Upper lobe of left lung (tissue), 4 donors: ENCODE data around the gene RGS17.

Experiments
- CTCF ChIP-seq, 6 experiments: fragments of 450-650 bp in 4 of 6; fragments of 200-600 bp in 2 of 6; sonication (generic) in 2 of 6; IDR thresholded peaks; one replicate each; pipeline ENCODE4 v1.5.1; 2016 to 2019; ENCODE audit warnings: antibody characterized with exemption in 6 of 6
- POLR2A ChIP-seq, 4 donors: fragments of 450-650 bp; IDR thresholded peaks; one replicate each; pipeline ENCODE4 v1.5.1; 2016 to 2017; ENCODE audit warnings: antibody characterized with exemption in 4 of 4, mild to moderate bottlenecking in 2 of 4

DNA sequence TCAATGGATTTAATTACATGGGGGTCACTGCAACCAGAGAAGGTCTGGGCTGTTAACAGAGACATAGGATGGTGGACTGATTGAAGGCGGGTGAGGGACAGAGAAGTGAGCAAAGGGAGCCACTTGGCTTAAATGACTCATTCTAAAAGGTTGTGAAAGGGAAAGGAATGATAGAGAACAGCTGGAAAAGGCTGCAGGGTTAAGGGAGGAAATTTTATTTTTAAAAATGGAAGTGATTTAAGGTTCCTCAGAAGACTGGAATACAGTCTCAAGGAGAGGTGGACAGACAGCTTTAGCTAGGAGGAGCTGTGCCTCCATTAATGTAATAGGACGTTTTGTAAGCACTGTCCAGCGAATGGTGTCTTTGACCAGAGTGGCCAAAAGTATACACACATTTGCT lies 46.7 kb downstream of the RGS17 start:
- no peak for TF ChIP-seq CTCF (IDR thresholded peaks at IDR 0.05)
- no peak for TF ChIP-seq POLR2A (IDR thresholded peaks at IDR 0.05)
